ENCODE data around the gene CMIP. TPM values are rescaled to one million over a fixed set of nuclear protein-coding genes. Genes with fewer than 3 reads are reported as not detected.

CMIP gene
- total RNA-seq, 2 donors from 2014 or later, result 7.7 to 19.2 TPM

- no peak overlapping the region for H3K4me3 ChIP-seq
- H3K27ac ChIP-seq, result no peak overlapping the region
- H3K9me3 ChIP-seq, result no peaks in the 10 kb centered on the region
- TF ChIP-seq CTCF (IDR thresholded peaks at IDR 0.05), result no peak
- H3K27me3 ChIP-seq, result no peaks in the 10 kb centered on the region
- H3K36me3 ChIP-seq, result peaks cover 28% of the 10 kb centered on the region
- H3K4me1 ChIP-seq, result peaks cover 0 to 14% of the 10 kb centered on the region in 2 donors
- no peak for DNase-seq (ENCODE audit: low spot score)
Measured at GRCh38 chr16:81701296-81701970, 256.8 kb downstream of the CMIP start.

GRCh38 chr16:81702506-81702905 is 257.9 kb downstream of the CMIP start:
- Histone ChIP-seq H3K27ac (no peak overlapping the region), H3K36me3 (peaks cover 36% of the 10 kb centered on the region), H3K9me3 (no peaks in the 10 kb centered on the region), H3K4me1 (peaks cover 0 to 4% of the 10 kb centered on the region in 2 donors), H3K4me3 (no peak overlapping the region), H3K27me3 (no peaks in the 10 kb centered on the region)
- no peak for DNase-seq (ENCODE audit: low spot score)
- TF ChIP-seq CTCF (IDR thresholded peaks at IDR 0.05), result no peak

- Histone ChIP-seq H3K36me3 (peaks cover 34% of the 10 kb centered on the region), H3K4me3 (no peak overlapping the region), H3K9me3 (no peaks in the 10 kb centered on the region), H3K27ac (no peak overlapping the region), H3K27me3 (no peaks in the 10 kb centered on the region), H3K4me1 (no peaks in the 10 kb centered on the region)
- no peak for TF ChIP-seq CTCF (IDR thresholded peaks at IDR 0.05)
- no peak for DNase-seq (ENCODE audit: low spot score)
Measured at GRCh38 chr16:81703177-81704155, 258.9 kb downstream of the CMIP start.

GRCh38 chr16:81705261-81705660 is 260.7 kb downstream of the CMIP start:
- no peak overlapping the region for H3K4me3 ChIP-seq
- DNase-seq (ENCODE audit: low spot score), result no peak
- H3K27ac ChIP-seq, result no peak overlapping the region
- no peak for TF ChIP-seq CTCF (IDR thresholded peaks at IDR 0.05)
- no peaks in the 10 kb centered on the region for H3K9me3 ChIP-seq
- peaks cover 32% of the 10 kb centered on the region for H3K36me3 ChIP-seq
- no peaks in the 10 kb centered on the region for H3K4me1 ChIP-seq
- no peaks in the 10 kb centered on the region for H3K27me3 ChIP-seq

GRCh38 chr16:81706327-81707295 is 262.0 kb downstream of the CMIP start:
- Histone ChIP-seq H3K9me3 (no peaks in the 10 kb centered on the region), H3K4me1 (no peaks in the 10 kb centered on the region), H3K27ac (no peak overlapping the region), H3K27me3 (no peaks in the 10 kb centered on the region), H3K36me3 (peaks cover 28% of the 10 kb centered on the region), H3K4me3 (no peak overlapping the region)
- no peak for DNase-seq (ENCODE audit: low spot score)
- no peak for TF ChIP-seq CTCF (IDR thresholded peaks at IDR 0.05)

Measured in right atrium auricular region (tissue), 2 donors.